GM18498 (cell line): Measurements from ENCODE around the gene PTGFR.

Source experiments
- ATAC-seq: cut with Tn5 transposase; IDR thresholded peaks from one replicate; pipeline ENCODE4 v1.9.1; 2021; ENCODE audit warnings: mild to moderate bottlenecking, moderate library complexity; ENCODE audit not compliant: unreplicated experiment

The PTGFR gene

GRCh38 chr1:78520216-78520615 is 29.4 kb downstream of the PTGFR start:
- no peak for ATAC-seq

DNA sequence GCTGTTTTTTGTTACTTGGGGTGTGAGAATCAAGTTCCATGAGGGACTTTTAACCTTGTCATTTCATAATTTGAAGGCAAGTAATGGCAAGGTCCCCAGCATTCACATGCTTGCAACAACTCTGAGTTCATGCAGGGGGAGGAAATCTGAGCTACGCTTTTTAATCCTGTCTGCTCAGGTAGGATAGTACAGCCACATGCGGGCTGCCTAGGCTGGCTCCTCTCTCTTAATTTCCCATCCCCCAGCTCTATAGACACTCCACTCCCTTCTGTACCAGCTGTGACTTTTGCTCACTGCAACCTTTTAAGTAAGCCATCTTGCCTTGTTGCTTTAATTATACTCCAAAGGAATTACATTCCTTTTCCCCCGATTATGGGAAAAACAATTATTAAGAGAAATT is 30.1 kb downstream of the PTGFR start:
- ATAC-seq = no peak

DNA sequence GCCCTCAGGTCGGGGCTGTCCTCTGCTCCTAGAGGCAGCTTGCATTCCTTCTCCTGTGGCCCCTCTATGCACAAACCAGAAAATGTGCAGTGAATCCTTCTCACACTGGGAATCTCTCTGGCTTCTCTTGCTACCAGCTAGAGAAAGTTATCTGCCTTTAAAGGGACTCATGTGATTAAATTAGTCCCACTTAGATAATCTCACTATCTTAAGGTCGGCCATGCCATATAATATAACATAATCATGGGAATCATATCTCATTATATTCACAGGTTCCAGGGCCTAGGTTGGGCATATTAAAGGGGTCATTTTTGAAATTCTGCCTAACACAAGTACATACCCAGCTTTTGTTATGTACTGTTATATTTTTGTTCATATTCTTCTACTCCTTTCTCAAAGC is 31.4 kb downstream of the PTGFR start:
- no peak for ATAC-seq

- no peak for ATAC-seq
Observed at GRCh38 chr1:78526496-78526895, 35.7 kb downstream of the PTGFR start.

DNA sequence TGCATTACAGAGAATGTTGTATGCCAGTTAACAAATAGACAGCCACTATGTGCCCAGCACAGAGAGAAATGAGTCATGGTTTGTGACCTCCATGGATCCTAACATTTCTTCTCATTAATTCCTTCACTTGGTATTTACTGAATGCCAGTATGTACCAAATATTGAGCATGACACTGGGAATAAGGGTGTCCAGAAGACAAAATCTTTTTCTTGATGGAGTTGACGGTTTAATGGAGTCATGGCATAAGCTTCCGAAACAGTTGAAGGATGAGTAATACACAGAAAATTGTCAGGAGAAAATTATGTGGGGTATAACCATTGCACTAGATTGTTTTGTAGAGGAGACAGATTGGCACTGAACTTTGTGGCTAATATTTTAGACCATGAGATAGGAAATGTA is 36.9 kb downstream of the PTGFR start:
- no peak for ATAC-seq

GRCh38 chr1:78533527-78533926 is 42.8 kb downstream of the PTGFR start:
- no peak for ATAC-seq

DNA sequence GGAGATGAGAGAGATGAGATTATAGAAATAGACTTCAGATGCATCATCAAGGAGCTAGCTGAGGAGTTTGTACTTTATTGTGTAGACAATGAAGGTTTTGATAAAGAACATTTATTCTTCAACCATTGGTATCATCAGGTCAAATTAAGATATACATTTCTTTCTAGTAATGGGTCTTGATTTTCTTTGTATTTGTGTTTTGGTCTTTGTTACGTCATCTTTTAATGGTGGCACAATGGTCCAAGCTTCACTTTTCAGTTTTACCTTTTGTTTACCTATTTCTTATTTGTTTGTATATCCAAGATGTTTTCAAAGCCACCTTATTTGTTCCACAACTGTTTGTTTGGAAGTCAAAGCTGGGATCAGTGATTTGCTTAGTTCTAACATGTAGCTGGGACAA is 44.5 kb downstream of the PTGFR start:
- ATAC-seq = no peak

DNA sequence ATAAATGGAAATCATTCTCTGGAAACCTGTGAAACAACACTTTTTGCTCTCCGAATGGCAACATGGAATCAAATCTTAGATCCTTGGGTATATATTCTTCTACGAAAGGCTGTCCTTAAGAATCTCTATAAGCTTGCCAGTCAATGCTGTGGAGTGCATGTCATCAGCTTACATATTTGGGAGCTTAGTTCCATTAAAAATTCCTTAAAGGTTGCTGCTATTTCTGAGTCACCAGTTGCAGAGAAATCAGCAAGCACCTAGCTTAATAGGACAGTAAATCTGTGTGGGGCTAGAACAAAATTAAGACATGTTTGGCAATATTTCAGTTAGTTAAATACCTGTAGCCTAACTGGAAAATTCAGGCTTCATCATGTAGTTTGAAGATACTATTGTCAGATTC is 45.7 kb downstream of the PTGFR start:
- ATAC-seq = no peak

DNA sequence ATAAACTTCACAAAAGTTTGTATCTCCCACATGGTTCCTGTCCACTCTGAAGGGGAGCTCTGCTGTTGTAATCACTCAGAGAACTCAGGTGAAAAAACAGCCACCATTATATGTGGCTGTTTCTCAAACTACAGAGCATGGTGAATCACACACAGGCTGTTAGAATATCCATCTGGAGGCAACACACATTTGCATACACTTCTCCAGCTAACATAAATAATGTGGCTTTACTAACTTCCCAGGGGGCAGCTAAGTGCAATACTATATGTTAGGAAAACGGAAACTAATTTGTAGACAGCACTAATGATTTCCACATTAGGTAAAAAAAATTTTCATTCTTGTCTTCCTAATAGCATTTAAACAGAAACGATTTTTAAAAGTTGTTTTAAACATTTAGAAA is 49.3 kb downstream of the PTGFR start:
- ATAC-seq = no peak

DNA sequence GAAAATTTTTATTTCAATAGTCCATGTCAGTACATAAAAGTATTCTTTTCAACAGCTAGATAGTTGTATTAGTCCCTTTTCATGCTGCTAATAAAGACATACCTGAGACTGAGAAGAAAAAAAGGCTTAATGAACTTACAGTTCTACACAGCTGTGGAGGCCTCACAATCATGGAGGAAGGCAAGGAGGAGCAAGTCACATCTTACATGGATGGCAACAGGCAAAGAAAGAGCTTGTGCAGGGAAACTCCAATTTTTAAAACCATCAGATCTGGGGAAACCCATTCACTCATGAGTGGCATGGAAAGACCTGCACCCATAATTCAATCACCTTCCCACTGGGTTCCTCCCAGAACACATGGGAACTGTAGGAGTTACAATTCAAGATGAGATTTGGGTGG is 50.7 kb downstream of the PTGFR start:
- no peak for ATAC-seq

- no peak for ATAC-seq
Observed at GRCh38 chr1:78543941-78544643, 53.3 kb downstream of the PTGFR start.

DNA sequence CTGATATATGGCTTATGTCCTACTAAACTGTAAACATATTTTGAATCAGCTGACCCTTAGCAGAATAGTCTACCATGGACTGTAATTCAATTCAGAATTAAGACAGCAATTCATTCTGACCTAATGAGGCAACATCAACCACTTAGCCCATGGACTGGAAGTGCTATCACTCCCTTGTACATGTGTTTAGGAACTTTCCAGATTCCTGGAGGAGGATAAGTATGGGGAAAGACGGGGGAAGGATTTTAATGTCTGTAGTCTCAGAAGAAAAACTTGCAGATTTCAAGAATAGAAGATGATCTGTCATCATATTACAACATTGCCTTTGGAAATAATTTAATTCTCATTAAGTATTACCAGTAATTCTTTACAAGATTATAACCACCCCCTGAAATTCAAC is 56.3 kb downstream of the PTGFR start:
- no peak for ATAC-seq

DNA sequence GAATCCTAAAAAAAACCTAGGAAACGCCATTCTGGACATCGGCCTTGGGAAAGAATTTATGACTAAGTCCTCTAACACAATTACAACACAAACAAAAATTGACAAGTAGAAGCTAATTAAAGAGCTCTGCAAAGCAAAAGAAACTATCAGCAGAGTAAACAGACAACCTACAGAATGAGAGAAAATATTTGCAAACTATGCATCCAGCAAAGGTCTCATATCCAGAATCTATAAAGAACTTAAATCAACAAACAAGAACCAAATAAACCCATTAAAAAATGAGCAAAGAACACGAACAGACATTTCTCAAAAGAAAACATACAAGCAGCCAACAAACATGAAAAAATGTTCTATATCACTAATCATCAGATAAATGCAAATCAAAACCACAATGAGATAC is 58.6 kb downstream of the PTGFR start:
- ATAC-seq = no peak

- ATAC-seq = no peak
Observed at GRCh38 chr1:78549891-78550290, 59.1 kb downstream of the PTGFR start.

DNA sequence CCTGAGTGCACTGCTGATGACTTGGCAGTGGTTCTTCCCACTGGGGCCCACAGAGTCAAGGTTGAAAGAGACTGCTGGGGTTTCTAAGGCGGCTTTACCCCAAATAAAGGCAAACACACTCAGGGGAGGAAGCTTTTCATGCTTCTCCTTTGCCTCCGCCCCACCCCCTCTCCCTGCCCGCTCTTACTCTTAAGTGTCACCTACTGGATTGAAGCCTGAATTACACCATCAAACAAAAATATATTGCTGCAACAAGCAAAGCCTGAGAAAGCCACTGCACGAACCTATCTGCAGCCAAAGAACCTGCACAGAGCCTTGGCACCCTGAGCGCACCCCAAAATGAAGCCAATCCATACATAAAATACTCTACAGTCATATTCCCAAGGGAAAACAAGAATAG is 63.1 kb downstream of the PTGFR start:
- no peak for ATAC-seq

GRCh38 chr1:78554840-78555239 is 64.1 kb downstream of the PTGFR start:
- no peak for ATAC-seq

- ATAC-seq = no peak
Observed at GRCh38 chr1:78559680-78560079, 68.9 kb downstream of the PTGFR start.

GRCh38 chr1:78560811-78561210 is 70.0 kb downstream of the PTGFR start:
- ATAC-seq = no peak

DNA sequence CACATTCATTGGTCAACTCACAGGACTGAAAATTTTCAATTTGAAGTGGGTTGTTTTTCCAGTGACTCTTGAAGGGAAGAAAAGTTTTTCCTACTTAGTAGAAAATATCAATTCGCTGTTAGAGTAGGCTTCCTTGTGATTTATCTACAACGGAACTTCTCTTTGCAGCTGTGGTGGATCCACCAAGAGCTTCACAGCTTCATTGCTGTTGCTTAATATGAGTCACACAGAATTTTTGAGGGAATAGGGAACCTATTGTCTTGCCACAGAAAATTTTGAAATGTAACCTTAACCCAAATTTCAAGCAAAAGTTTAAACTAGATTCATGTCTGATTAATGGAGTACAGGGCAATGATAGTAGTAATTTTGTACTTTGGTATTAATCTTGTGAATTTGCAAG is 71.1 kb downstream of the PTGFR start:
- ATAC-seq = no peak

- ATAC-seq = no peak
Observed at GRCh38 chr1:78565393-78565792, 74.6 kb downstream of the PTGFR start.

GRCh38 chr1:78570539-78570938 is 79.8 kb downstream of the PTGFR start:
- ATAC-seq = no peak

DNA sequence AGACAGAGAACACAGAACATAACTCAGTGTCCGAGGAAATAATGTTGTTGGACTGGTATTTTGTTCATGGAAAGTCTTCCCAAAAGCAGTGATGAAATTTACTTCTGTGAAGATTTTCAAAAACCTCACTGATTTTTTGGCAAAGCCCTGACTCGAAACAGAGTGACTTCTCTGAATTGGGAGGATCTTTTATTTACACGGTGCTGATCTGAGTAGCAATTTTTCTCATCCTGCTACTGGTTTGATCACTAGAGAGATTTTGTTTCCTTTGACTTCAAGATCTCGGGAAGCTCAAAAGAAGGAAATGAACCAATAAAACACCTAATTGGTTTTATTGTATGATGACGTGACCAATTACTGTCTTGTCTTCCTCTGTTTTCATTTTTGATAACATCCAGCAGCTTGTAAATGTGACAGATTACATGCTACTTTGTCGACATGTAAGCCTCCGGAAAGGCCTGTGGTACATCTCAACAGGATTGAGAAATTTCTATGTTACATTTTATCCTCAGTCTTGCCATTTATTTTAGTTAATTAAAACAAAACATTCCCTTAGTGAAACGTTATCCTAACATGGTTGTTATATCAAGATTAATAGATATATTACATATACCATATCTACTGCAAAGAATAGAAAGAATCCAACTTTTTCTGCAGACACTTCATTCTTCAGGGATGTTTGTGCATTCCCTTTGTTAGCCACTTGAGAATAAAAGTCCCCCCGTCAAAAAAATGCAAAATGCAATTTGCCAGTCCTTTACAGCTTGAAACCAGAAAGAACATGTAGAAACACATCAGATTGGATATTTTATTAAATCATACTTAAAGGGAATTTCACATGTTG is 86.7 kb downstream of the PTGFR start:
- ATAC-seq = no peak
